GM18508 (cell line): ENCODE results near the gene FALEC.

ENCODE experiments used
- ATAC-seq: cut with Tn5 transposase; IDR thresholded peaks from one replicate; pipeline ENCODE4 v1.9.1; 2021; ENCODE audit warnings: moderate number of reproducible peaks; ENCODE audit not compliant: insufficient read depth, unreplicated experiment

Gene FALEC

GRCh38 chr1:150543500-150544143 lies 28.1 kb downstream of the FALEC start:
- no peak for ATAC-seq

DNA sequence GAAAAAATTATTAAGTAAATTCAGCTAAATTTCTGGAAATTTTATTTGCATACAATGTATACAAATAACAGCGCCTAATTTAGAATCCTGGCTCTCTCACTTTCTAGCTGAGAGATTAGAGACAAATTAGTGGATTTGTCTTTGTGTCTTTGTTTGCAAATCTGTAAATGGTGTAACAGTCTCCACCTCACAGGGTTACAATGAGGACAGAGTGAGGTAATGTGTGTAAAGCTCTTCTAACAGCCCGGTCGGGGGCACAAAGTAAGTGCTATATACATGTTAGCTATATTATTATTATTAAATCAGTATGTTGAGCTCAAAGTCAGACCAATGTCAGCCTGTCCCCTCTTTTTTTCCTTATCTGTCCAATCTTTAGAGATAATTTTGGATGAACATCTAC lies 28.7 kb downstream of the FALEC start:
- no peak for ATAC-seq

DNA sequence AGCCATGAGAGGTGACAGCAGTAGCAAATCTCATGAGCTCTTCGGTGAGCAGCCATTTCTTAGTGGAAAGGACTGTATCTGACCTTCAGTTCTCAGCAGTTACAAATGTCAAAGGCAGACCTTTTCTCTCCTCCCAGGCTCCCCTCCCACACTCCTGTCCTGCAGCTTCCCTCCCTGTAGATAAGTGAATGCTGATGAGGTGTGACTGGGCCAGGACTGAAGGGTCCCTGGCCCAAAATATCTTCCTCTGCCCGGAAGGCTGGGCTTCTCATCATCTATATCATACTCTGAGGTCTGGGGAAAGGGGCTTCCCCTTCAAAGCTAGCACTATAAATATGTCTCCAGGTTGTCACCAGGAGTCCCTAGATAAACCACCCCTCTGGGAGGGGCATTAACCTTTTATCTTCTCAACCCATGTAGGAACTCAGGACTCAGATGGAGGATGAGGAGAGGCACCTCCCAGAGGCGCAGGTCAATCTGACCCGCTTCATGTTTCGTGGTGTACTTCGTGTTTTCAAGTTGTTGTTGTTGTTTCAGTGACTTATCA lies 30.0 kb downstream of the FALEC start:
- ATAC-seq = no peak

DNA sequence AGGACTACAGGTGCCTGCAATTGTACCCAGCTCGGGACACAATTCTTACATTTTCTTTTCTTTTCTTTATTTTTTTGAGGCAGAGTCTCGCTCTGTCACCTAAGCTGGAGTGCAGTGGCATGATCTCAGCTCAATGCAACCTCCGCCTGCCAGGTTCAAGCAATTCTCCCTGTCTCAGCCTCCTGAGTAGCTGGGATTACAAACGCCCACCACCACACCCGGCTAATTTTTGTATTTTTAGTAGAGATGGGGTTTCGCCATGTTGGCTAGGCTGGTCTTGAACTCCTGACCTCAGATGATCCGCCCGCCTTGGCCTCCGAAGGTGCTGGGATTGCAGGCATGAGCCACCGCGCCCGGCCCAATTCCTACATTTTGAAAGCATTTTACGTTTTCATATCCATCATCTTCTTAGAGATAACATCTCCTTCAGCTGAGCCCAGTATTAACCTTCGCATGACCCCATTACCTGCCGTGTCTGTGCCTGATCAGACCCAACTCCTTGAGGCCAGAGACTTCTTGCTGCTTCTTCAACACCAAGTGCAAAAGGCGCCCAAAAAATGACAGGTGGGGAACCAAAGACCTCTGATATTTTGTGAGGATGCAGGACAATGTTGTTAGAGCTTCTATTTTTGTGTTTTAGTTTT lies 30.9 kb downstream of the FALEC start:
- no peak for ATAC-seq

GRCh38 chr1:150548324-150548631 lies 32.7 kb downstream of the FALEC start:
- ATAC-seq = no peak

DNA sequence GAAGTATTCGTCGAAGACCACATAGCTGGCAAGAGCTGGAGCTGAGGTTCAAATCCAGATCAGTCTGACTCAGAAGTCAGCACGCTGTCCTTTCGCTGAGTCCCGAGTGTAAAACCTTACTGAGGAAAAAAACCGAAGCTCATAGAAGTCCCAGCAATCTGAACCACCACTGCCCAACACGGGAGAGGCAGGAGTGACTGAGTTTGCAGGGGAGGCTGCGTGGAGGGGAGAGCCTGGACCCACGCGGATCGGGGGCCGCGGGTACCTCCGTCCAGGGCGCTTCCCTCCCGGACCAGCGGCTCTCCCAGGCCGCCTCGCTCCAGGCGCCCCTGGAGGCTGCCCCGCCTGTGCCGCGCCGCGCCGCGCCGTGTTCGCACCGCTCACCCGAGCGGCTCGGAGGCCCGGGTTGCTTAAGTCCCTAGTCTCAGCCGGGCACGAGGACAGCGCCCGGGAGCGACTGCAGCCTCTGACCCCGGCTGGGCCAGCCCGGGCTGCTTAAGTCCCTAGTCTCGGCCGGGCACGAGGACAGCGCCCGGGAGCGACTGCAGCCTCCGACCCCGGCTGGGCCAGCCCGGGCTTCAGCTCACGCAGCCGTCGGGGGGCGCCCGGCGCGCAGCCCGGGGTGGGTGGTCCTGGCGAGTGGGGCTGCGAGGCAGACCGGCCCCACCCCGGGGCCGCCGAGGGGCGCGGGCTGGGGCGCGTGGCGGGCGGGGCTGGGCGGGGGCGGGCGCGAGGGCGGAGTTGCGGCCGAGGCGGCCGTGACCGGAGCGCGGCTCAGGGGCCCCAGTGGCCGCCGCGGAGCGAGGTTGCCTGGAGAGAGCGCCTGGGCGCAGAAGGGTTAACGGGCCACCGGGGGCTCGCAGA lies 33.3 kb downstream of the FALEC start, which contains the start of gene ADAMTSL4:
ADAMTSL4 (plus strand) TSS at position 777 of the 864 bp plus-strand sequence. CDS start 2,881 bp downstream, outside the sequence.
- no peak for ATAC-seq

GRCh38 chr1:150549496-150550221 lies 34.1 kb downstream of the FALEC start:
- ATAC-seq = no peak

DNA sequence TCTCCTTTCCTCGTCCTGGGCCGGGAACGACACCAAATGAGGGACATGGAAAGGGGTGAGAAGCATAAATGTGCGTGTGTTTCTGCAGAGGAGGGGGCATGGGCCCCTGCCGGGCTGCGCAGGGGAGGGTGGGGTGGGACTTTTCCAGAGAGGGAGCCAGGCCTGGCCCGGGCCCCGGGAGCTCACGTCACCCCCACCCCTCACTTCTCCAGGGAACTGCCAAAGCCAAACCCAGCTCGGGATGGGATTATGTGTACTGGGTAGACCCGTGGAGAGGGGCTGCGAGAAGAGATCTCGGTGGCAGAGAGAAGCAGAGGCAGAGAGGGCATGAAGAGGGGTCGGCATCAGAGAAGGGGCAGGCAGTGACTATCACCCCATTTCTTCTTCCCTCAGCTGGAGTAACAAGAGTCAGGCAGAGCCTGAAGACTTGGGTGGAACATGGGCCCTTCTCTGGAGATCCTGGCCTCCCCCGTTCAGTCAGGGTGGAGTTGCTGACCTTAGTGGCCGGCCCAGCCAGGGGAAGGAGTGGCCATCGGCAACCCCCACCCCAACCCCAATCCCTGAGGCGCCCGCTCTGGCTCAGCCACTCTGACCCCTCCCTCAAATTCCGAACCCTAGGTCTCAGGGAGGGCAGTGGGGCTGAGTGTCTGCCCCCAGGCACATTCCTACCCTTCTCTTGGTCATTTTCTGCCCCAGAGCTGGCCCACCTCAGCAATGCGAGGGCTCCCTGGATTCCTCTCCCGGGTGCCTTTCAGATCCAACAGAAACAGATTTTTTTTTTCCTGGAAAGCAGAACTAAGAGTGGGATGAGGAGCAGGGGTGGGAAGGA lies 34.9 kb downstream of the FALEC start:
- no peak for ATAC-seq

DNA sequence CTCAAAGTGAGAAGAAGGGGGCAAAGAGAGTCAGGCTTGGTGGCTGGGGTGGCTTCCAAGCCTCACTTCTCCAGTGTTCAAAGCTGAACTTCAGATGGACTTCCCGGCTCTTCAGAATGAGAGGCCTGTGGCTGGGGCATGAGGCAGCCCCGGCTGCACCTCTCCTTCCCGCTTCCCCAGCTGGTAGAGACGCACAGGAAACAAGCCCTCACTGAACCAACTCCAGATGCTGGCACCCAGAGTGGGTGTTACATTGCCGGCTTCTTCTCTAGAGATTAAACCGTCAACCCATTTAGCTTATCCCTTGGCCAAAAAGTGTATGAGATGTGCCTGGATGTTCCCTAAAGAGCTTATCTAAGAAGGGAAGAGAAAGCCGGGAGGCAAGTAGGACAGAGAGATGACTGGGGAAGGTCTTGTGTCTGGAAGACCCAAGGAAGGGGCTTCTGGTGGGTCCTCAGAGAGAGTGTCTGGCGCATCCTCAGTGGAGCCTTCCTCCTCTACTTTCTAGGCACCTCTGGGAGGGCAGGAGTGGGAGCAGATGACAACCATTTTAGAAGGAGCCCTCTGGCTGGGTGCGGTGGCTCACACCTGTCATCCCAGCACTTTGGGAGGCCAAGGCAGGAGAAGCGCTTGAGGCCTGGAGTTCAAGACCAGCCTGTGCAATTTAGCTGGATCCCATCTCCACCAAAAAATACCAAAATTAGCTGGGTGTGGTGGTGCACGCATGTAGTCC lies 35.7 kb downstream of the FALEC start:
- no peak for ATAC-seq

GRCh38 chr1:150551784-150552127 lies 36.2 kb downstream of the FALEC start:
- no peak for ATAC-seq

DNA sequence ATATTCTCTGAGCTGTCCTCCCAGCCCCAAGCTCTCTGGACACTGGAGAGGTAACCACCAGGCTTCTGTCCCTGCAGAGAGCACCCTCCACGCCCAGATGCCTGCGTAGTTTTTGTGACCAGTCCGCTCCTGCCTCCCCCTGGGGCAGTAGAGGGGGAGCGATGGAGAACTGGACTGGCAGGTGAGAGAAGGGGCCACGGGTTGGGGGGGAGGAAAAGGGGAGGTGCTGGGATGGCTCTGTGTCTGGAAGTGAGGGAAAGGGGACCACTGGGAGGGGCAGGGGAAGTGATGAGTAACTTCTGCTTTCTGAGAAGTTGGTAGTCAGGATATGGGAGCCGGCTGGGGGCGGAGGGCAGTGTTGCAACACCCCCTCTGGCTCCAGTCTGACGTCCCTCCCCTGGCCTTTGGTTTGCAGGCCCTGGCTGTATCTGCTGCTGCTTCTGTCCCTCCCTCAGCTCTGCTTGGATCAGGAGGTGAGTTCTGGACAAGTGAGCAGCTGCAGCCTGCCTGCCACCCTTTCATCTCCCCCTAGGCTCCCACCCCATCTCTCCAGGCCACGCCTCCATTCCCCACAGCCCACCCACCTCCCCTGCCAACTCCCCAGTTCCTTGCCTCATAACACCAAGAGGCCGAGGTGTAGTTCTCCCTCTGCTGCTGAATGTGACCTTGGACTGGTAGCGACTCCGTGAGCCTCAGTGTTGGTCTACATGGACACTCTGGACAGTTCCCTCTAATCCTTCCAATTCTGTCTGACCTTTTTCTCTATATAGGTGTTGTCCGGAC lies 36.8 kb downstream of the FALEC start:
- ATAC-seq = no peak

DNA sequence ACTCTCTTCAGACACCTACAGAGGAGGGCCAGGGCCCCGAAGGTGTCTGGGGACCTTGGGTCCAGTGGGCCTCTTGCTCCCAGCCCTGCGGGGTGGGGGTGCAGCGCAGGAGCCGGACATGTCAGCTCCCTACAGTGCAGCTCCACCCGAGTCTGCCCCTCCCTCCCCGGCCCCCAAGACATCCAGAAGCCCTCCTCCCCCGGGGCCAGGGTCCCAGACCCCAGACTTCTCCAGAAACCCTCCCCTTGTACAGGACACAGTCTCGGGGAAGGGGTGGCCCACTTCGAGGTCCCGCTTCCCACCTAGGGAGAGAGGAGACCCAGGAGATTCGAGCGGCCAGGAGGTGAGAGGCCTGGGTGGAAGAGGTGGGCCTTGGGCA lies 37.3 kb downstream of the FALEC start:
- no peak for ATAC-seq

DNA sequence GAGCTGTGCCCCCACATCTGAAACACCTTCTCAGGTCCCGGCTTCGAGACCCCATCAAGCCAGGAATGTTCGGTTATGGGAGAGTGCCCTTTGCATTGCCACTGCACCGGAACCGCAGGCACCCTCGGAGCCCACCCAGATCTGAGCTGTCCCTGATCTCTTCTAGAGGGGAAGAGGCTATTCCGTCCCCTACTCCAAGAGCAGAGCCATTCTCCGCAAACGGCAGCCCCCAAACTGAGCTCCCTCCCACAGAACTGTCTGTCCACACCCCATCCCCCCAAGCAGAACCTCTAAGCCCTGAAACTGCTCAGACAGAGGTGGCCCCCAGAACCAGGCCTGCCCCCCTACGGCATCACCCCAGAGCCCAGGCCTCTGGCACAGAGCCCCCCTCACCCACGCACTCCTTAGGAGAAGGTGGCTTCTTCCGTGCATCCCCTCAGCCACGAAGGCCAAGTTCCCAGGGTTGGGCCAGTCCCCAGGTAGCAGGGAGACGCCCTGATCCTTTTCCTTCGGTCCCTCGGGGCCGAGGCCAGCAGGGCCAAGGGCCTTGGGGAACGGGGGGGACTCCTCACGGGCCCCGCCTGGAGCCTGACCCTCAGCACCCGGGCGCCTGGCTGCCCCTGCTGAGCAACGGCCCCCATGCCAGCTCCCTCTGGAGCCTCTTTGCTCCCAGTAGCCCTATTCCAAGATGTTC lies 38.0 kb downstream of the FALEC start:
- no peak for ATAC-seq

DNA sequence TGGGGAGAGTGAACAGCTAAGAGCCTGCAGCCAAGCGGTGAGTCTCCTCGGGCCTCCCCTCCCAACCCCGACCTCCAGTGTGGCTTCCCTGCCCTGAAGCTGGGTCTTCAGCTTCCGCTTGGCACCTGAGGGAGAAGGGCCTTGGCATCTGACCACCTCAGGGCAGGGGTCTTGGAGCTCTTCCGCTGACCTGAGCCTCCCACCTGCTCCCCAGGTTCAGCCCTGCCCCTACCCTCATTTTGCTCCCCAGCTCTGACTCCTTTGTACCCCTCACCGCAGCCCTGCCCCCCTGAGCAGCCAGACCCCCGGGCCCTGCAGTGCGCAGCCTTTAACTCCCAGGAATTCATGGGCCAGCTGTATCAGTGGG lies 38.5 kb downstream of the FALEC start:
- ATAC-seq = no peak

DNA sequence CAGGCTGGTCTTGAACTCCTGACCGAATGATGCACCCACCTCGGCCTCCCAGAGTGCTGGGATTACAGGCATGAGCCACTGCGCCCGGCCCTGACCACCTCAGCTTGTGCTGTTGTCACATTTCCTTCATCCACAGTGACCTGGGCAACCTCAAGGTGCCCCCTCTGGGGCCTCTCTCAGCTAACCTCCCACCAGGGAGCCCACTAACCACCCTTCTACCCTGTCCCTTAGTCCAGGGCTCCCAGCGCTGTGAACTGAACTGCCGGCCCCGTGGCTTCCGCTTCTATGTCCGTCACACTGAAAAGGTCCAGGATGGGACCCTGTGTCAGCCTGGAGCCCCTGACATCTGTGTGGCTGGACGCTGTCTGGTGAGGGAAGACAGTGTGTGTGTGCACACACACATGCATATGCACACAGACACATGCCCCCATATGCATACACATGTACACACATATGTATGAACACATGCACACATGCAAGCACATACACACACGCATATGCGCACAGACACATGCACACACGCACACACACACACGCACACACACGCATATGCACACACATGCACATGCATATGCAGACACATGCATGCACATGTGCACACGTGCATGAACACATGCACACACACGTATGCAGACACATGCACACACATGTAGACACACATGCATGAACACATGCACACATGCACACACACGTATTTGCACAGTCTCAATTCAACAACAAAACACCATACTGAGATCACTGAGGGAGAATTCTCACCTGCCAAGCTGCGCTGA lies 39.8 kb downstream of the FALEC start:
- no peak for ATAC-seq

DNA sequence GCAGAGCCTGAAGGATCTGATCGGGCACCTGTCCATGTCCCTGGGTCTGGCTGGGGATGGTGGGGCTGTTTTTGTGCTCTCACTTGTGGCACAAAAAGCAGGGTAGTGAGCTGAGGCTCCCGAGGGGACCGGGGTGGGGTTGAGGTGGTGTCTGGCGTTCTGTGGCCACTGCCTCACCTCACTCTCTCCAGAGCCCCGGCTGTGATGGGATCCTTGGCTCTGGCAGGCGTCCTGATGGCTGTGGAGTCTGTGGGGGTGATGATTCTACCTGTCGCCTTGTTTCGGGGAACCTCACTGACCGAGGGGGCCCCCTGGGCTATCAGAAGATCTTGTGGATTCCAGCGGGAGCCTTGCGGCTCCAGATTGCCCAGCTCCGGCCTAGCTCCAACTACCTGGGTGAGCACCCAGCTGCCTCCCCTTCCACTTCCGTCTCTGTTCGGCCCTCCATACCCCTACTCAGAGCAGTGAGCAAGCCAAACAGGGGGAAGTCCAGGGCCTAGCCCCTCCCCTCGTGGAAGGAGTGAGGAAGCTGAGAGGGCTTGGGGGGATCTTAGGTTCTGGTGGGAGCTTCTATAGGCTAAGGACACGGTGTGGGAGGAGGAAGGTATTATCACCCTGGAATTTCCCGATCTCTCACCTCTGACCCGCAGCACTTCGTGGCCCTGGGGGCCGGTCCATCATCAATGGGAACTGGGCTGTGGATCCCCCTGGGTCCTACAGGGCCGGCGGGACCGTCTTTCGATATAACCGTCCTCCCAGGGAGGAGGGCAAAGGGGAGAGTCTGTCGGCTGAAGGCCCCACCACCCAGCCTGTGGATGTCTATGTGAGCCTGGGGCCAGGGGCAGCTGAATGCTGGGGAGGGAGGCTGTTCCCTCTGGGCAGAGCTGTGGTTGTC lies 40.7 kb downstream of the FALEC start:
- no peak for ATAC-seq
